Activated effector memory CD4-positive, alpha-beta T cell treated with anti-CD3 and anti-CD28 coated beads, Interleukin-2, amount 50 U/mL, for 16 hours (primary cell): ENCODE data around the gene SORBS2.

Experiments
- DNase-seq: peaks from one replicate; pipeline ENCODE4 v3.0.0-alpha.2; 2020

Gene SORBS2

GRCh38 chr4:185799442-185799841 lies 12.6 kb downstream of the SORBS2 start:
- no peak for DNase-seq

GRCh38 chr4:185797596-185798338 lies 14.2 kb downstream of the SORBS2 start:
- DNase-seq, result no peak

- no peak for DNase-seq
These were observed 15.0 kb downstream of the SORBS2 start for GRCh38 chr4:185797018-185797417.

GRCh38 chr4:185796176-185796575 lies 15.8 kb downstream of the SORBS2 start:
- no peak for DNase-seq

- no peak for DNase-seq
These were observed 17.4 kb downstream of the SORBS2 start for GRCh38 chr4:185794637-185795036.

- no peak for DNase-seq
These were observed 18.3 kb downstream of the SORBS2 start for GRCh38 chr4:185793716-185794115.

GRCh38 chr4:185793116-185793485 lies 18.9 kb downstream of the SORBS2 start:
- no peak for DNase-seq

- DNase-seq, result no peak
These were observed 19.4 kb downstream of the SORBS2 start for GRCh38 chr4:185792384-185793115.

- DNase-seq, result no peak
These were observed 23.9 kb downstream of the SORBS2 start for GRCh38 chr4:185787926-185788679.

- DNase-seq, result no peak
These were observed 25.6 kb downstream of the SORBS2 start for GRCh38 chr4:185786422-185786821.

GRCh38 chr4:185783574-185783973 lies 28.4 kb downstream of the SORBS2 start:
- no peak for DNase-seq

- no peak for DNase-seq
These were observed 29.5 kb downstream of the SORBS2 start for GRCh38 chr4:185782523-185782922.

- no peak for DNase-seq
These were observed 30.3 kb downstream of the SORBS2 start for GRCh38 chr4:185781555-185782215.

GRCh38 chr4:185780472-185780871 lies 31.5 kb downstream of the SORBS2 start:
- no peak for DNase-seq

GRCh38 chr4:185779517-185779916 lies 32.5 kb downstream of the SORBS2 start:
- DNase-seq, result no peak

- no peak for DNase-seq
These were observed 33.7 kb downstream of the SORBS2 start for GRCh38 chr4:185778307-185778706.

GRCh38 chr4:185775792-185776555 lies 36.0 kb downstream of the SORBS2 start:
- no peak for DNase-seq

- no peak for DNase-seq
These were observed 36.9 kb downstream of the SORBS2 start for GRCh38 chr4:185774845-185775680.

- DNase-seq, result no peak
These were observed 37.8 kb downstream of the SORBS2 start for GRCh38 chr4:185774131-185774653.

GRCh38 chr4:185773419-185773818 lies 38.6 kb downstream of the SORBS2 start:
- no peak for DNase-seq
